CD14-positive monocyte (primary cell): Measurements from ENCODE around the gene HS3ST4. TPM values are rescaled to one million over a fixed set of nuclear protein-coding genes. Genes with fewer than 3 reads are reported as not detected.

ENCODE experiments used
- DNase-seq, 3 donors: peaks; one replicate each; pipeline ENCODE4 v3.0.0-alpha.2; 2011 to 2022
- H2AFZ ChIP-seq: 2 replicates; pipeline ENCODE4 v1.6.0; 2012; ENCODE audit warnings: mild to moderate bottlenecking, low read depth, low read length, inconsistent platforms; ENCODE audit not compliant: insufficient read depth, poor library complexity, severe bottlenecking
- H3K27ac ChIP-seq, 2 donors: 1 replicate in 1 of 2; 2 replicates in 1 of 2; pipeline ENCODE4 v1.5.1; 2012 to 2013; ENCODE audit warnings: low read length in 2 of 2, control low read depth in 1 of 2, inconsistent platforms in 1 of 2, low read depth in 1 of 2, mild to moderate bottlenecking in 1 of 2
- H3K27me3 ChIP-seq, 2 donors: one replicate each; pipeline versions ENCODE4 v1.6.0 to v1.6.1; 2011 to 2013; ENCODE audit warnings: low read length in 2 of 2; ENCODE audit not compliant: control insufficient read depth in 2 of 2, insufficient read depth in 2 of 2
- H3K36me3 ChIP-seq, 2 donors: replicated peaks in 1 of 2; 1 replicate in 1 of 2; 2 replicates in 1 of 2; pipeline versions ENCODE4 v1.5.1 to v1.6.1; 2012 to 2013; ENCODE audit warnings: low read length in 2 of 2, control low read depth in 1 of 2, inconsistent platforms in 1 of 2, mild to moderate bottlenecking in 1 of 2; ENCODE audit not compliant: insufficient read depth in 2 of 2, control insufficient read depth in 1 of 2
- H3K4me1 ChIP-seq, 2 donors: 1 replicate in 1 of 2; 2 replicates in 1 of 2; pipeline versions ENCODE4 v1.5.1 to v1.6.1; 2012 to 2013; ENCODE audit warnings: low read length in 2 of 2, control low read depth in 1 of 2, inconsistent platforms in 1 of 2, mild to moderate bottlenecking in 1 of 2, moderate library complexity in 1 of 2; ENCODE audit not compliant: insufficient read depth in 2 of 2, control insufficient read depth in 1 of 2
- H3K4me2 ChIP-seq: replicated peaks from 2 replicates; pipeline ENCODE3; 2012; ENCODE audit warnings: low read length, moderate library complexity, mild to moderate bottlenecking; ENCODE audit not compliant: poor library complexity, severe bottlenecking; ENCODE audit errors: extremely low read depth
- H3K4me3 ChIP-seq, 3 experiments: fragments of 200-600 bp in 1 of 3; sonication (generic) in 1 of 3; replicated peaks in 1 of 3; 1 replicate in 2 of 3; 2 replicates in 1 of 3; pipeline ENCODE4 v1.5.1; 2011 to 2013; ENCODE audit warnings: low read length in 3 of 3, mild to moderate bottlenecking in 3 of 3, control low read depth in 2 of 3, low read depth in 2 of 3, inconsistent platforms in 1 of 3, moderate library complexity in 1 of 3
- H3K79me2 ChIP-seq: 2 replicates; pipeline ENCODE4 v1.6.0; 2012; ENCODE audit warnings: mild to moderate bottlenecking, control low read depth, inconsistent platforms, low read length, moderate library complexity; ENCODE audit not compliant: insufficient read depth
- H3K9ac ChIP-seq: 2 replicates; pipeline ENCODE4 v1.6.0; 2017; ENCODE audit warnings: low read length, mild to moderate bottlenecking; ENCODE audit not compliant: insufficient read depth, poor library complexity, severe bottlenecking
- H3K9me3 ChIP-seq, 2 donors: replicated peaks in 1 of 2; 1 replicate in 1 of 2; 2 replicates in 1 of 2; pipeline versions ENCODE4 v1.5.1 to v1.6.1; 2012 to 2013; ENCODE audit warnings: low read length in 2 of 2, control low read depth in 1 of 2; ENCODE audit not compliant: control insufficient read depth in 1 of 2, insufficient read depth in 1 of 2
- H4K20me1 ChIP-seq: 2 replicates; pipeline ENCODE4 v1.6.0; 2012; ENCODE audit warnings: mild to moderate bottlenecking, low read length, control low read depth, moderate library complexity; ENCODE audit not compliant: insufficient read depth
- H3K27ac Mint-ChIP-seq, 7 donors: one replicate each; pipeline ENCODE4 v1.8.0; 2020; ENCODE audit warnings: mild to moderate bottlenecking in 7 of 7, mixed read lengths in 7 of 7, moderate library complexity in 6 of 7, inconsistent platforms in 2 of 7
- H3K27me3 Mint-ChIP-seq, 3 donors: one replicate each; pipeline ENCODE4 v1.8.0; 2021 to 2022; ENCODE audit warnings: low read depth in 3 of 3, mild to moderate bottlenecking in 3 of 3, mixed read lengths in 3 of 3, moderate library complexity in 3 of 3, inconsistent platforms in 1 of 3
- H3K36me3 Mint-ChIP-seq, 2 donors: one replicate each; pipeline ENCODE4 v1.8.0; 2020; ENCODE audit warnings: mixed read lengths in 2 of 2, inconsistent platforms in 1 of 2, mild to moderate bottlenecking in 1 of 2
- H3K4me1 Mint-ChIP-seq: one replicate; pipeline ENCODE4 v1.8.0; 2020; ENCODE audit warnings: mild to moderate bottlenecking, mixed read lengths
- H3K4me3 Mint-ChIP-seq, 2 donors: one replicate each; pipeline ENCODE4 v1.8.0; 2020; ENCODE audit warnings: mild to moderate bottlenecking in 2 of 2, mixed read lengths in 2 of 2, moderate library complexity in 1 of 2
- H3K9me3 Mint-ChIP-seq, 7 donors: one replicate each; pipeline ENCODE4 v1.8.0; 2020 to 2022; ENCODE audit warnings: mixed read lengths in 7 of 7, mild to moderate bottlenecking in 6 of 7, moderate library complexity in 6 of 7, inconsistent platforms in 2 of 7
- CTCF ChIP-seq: fragments of 200-600 bp; IDR thresholded peaks from one replicate; pipeline ENCODE4 v1.8.0; 2022; ENCODE audit warnings: antibody characterized with exemption, mild to moderate bottlenecking
- WGBS: methylation state at CpG from one replicate; pipeline ENCODE4 v1.1.5; 2013; ENCODE audit warnings: missing lambda C conversion rate; ENCODE audit not compliant: insufficient coverage; 5-methylcytosine and 5-hydroxymethylcytosine counted together
- intact Hi-C, 2 donors: fragments of 100-400 bp; cut with micrococcal nuclease; formaldehyde crosslinking; loops; one replicate each; pipeline versions ENCODE4 v1.15.0 to v1.15.1; 2023
- polyA plus RNA-seq, 3 donors: library from polyadenylated mRNA; depleted of rRNA in 1 of 3; unstranded in 2 of 3; stranded (reverse) in 1 of 3; fragments of 300-500 nt in 2 of 3; fragments of >200 nt in 1 of 3; fragmentation: Illumina TruSeq in 2 of 3; gene quantifications; 1 replicate in 2 of 3; 2 replicates in 1 of 3; pipeline ENCODE4 v1.2.3, GENCODE V29; 2012 to 2021

The HS3ST4 gene
- polyA plus RNA-seq, 3 donors: not detected

- no peaks in the 10 kb centered on the region for H4K20me1 ChIP-seq
- Mint-ChIP-seq H3K27me3 (peaks cover 0 to 2% (median 1%) of the 10 kb centered on the region in 3 donors), H3K9me3 (peaks cover 0 to 5% (median 4%) of the 10 kb centered on the region in 7 donors), H3K4me3 (no peak overlapping the region), H3K36me3 (no peaks in the 10 kb centered on the region), H3K4me1 (no peaks in the 10 kb centered on the region), H3K27ac (no peak overlapping the region)
- no peak overlapping the region for H3K4me2 ChIP-seq
- H3K9me3 ChIP-seq: no peaks in the 10 kb centered on the region
- intact Hi-C loops: no loop called here
- no peaks in the 10 kb centered on the region for H3K27me3 ChIP-seq
- no peak overlapping the region for H3K9ac ChIP-seq
- H2AFZ ChIP-seq: no peak overlapping the region
- H3K36me3 ChIP-seq: no peaks in the 10 kb centered on the region
- H3K79me2 ChIP-seq: no peaks in the 10 kb centered on the region
- no peak overlapping the region for H3K4me3 ChIP-seq
- WGBS: no CpG with 5 or more reads among the region's 4 CpGs
- H3K4me1 ChIP-seq: no peaks in the 10 kb centered on the region
- H3K27ac ChIP-seq: no peak overlapping the region
- DNase-seq: no peak
- TF ChIP-seq CTCF: no peak
These were observed 95.0 kb downstream of the HS3ST4 start for GRCh38 chr16:25786748-25787147.

DNA sequence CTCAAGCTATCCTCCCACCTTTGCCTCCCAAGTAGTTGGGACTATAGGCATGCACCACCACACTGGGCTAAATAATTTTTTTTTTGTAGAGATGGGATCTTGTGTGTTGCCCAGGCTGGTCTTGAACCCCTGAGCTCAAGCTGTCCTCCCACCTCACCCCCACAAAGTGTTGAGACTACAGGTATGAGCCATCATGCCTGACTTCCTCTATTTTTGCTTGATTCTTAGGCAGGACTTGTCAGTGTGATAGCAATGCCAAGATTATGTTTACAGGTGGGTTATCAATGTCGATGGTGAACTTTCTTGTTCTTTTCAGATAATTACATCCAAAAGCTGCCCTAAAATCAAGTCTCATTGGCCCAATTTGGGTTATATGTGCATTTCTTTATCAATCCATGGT, 96.9 kb downstream of the HS3ST4 start:
- Histone ChIP-seq H3K4me1 (no peaks in the 10 kb centered on the region), H3K4me3 (no peak overlapping the region), H3K27ac (no peak overlapping the region), H3K79me2 (no peaks in the 10 kb centered on the region), H4K20me1 (no peaks in the 10 kb centered on the region), H3K36me3 (no peaks in the 10 kb centered on the region), H3K9me3 (no peaks in the 10 kb centered on the region), H3K27me3 (no peaks in the 10 kb centered on the region), H3K9ac (no peak overlapping the region), H3K4me2 (no peak overlapping the region), H2AFZ (no peak overlapping the region)
- no peak for DNase-seq
- intact Hi-C loops: no loop called here
- Mint-ChIP-seq H3K4me3 (no peak overlapping the region), H3K27ac (no peak overlapping the region), H3K27me3 (peaks cover 0 to 2% (median 1%) of the 10 kb centered on the region in 3 donors), H3K9me3 (peaks cover 0 to 4% (median 3%) of the 10 kb centered on the region in 7 donors), H3K36me3 (no peaks in the 10 kb centered on the region), H3K4me1 (no peaks in the 10 kb centered on the region)
- TF ChIP-seq CTCF: no peak
- WGBS: no CpG with 5 or more reads among the region's 1 CpG
